NCI-H146 treated with DMSO at 0.1 percent for 48 hours (cell line): ENCODE results near the gene AP1G1.
"Not testable (repeated sequence)": the region's sequence is repeated elsewhere in the genome, so short reads cannot be mapped to it uniquely, and the experiment has no call there.

ENCODE experiments used
- DNase-seq: peaks from one replicate; lab custom pipeline; 2025; ENCODE audit not compliant: unreplicated experiment; lab: John Stamatoyannopoulos, UW

AP1G1 gene

GRCh38 chr16:71810155-71810530 lies 1.5 kb upstream of the AP1G1 start:
- DNase-seq = not testable (repeated sequence)

GRCh38 chr16:71807905-71808592 lies 585 bp downstream of the AP1G1 start:
- DNase-seq = no peak

GRCh38 chr16:71803305-71803690 lies 5.3 kb downstream of the AP1G1 start:
- DNase-seq = no peak

GRCh38 chr16:71796501-71797097 lies 12.0 kb downstream of the AP1G1 start:
- no peak for DNase-seq

GRCh38 chr16:71794943-71795342 lies 13.7 kb downstream of the AP1G1 start:
- no peak for DNase-seq

- DNase-seq = no peak
Measured at GRCh38 chr16:71794018-71794417, 14.6 kb downstream of the AP1G1 start.

GRCh38 chr16:71792176-71792575 lies 16.5 kb downstream of the AP1G1 start:
- DNase-seq = no peak

- not testable (repeated sequence) for DNase-seq
Measured at GRCh38 chr16:71790329-71790728, 18.3 kb downstream of the AP1G1 start.

- no peak for DNase-seq
Measured at GRCh38 chr16:71789136-71789535, 19.5 kb downstream of the AP1G1 start.

- DNase-seq = no peak
Measured at GRCh38 chr16:71788578-71788977, 20.1 kb downstream of the AP1G1 start.

- not testable (repeated sequence) for DNase-seq
Measured at GRCh38 chr16:71785143-71785542, 23.5 kb downstream of the AP1G1 start.

GRCh38 chr16:71784093-71784492 lies 24.5 kb downstream of the AP1G1 start:
- no peak for DNase-seq

GRCh38 chr16:71781741-71782140 lies 26.9 kb downstream of the AP1G1 start:
- DNase-seq = no peak

- no peak for DNase-seq
Measured at GRCh38 chr16:71780521-71781089, 28.0 kb downstream of the AP1G1 start.

- DNase-seq = no peak
Measured at GRCh38 chr16:71778780-71779179, 29.9 kb downstream of the AP1G1 start.

GRCh38 chr16:71777329-71777728 lies 31.3 kb downstream of the AP1G1 start:
- no peak for DNase-seq

GRCh38 chr16:71775949-71776348 lies 32.7 kb downstream of the AP1G1 start:
- DNase-seq = no peak

GRCh38 chr16:71771571-71771970 lies 37.1 kb downstream of the AP1G1 start:
- no peak for DNase-seq

- DNase-seq = no peak
Measured at GRCh38 chr16:71769222-71769621, 39.4 kb downstream of the AP1G1 start.

GRCh38 chr16:71767060-71767900 lies 41.4 kb downstream of the AP1G1 start:
- DNase-seq = no peak

GRCh38 chr16:71762186-71762585 lies 46.4 kb downstream of the AP1G1 start:
- no peak for DNase-seq

- no peak for DNase-seq
Measured at GRCh38 chr16:71761097-71761496, 47.5 kb downstream of the AP1G1 start.
